HG02798 (cell line): ENCODE measurements around the gene CACNA1C.

Source experiments
- ATAC-seq: cut with Tn5 transposase; IDR thresholded peaks from one replicate; pipeline ENCODE4 v1.9.1; 2021; ENCODE audit warnings: mild to moderate bottlenecking; ENCODE audit not compliant: unreplicated experiment, poor library complexity

The CACNA1C gene

DNA sequence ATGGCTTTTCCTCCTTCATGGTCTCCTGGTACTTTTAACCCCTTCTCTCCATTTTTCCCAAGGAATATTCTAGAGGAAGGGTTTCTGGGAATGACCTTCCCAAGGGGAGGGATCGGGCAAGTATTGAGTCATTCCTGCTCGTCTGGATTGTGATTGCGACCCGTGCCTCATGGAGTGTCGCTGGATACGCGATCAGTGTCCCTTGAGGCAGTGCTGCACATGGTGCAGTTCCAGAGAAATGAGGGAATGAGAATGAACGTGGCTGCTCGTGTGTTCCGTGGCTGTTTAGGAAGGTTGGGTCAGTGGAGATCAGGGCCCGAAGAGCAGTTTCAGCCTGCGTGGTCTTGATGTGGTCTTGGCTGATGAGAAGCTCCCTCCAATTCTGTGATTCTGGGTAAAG is 234.4 kb downstream of the CACNA1C start:
- ATAC-seq: no peak

DNA sequence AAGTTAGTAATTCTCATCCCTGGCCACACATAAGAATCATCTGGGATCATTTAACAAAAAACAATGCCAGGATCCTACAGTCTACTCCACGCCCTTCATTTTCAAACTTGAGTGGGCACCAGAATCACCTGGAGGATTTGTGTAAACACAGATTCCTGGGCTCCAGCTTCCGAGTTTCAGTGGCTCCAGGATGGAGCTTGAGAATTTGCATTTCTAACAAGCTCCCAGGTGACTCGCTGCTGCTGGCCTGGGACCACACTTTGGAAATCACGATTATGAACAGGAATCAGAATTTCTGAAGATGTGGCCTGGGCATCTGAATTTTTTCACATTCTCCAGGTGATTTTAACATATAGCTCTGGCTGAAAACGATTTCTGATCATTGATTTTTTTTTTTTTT is 234.8 kb downstream of the CACNA1C start:
- no peak for ATAC-seq

DNA sequence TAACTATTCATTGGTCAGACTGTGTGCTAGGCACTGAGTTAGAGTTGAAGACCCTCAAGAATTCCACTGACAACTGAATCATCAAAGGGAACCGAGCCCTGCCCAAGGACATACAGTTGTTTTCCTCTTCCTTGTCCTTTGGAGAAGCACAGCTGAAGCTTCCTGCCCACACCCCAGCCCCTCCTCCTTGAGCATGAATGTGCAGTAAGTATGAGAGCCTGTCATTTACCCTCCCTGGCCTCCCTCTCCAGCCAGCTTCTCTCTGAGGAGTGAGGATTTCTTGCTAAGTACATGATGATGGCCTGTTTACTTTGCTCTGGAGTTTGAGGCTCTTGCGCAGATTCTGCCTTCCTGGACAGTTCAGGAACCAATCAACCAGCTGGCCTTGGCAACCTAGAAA is 235.2 kb downstream of the CACNA1C start:
- no peak for ATAC-seq

DNA sequence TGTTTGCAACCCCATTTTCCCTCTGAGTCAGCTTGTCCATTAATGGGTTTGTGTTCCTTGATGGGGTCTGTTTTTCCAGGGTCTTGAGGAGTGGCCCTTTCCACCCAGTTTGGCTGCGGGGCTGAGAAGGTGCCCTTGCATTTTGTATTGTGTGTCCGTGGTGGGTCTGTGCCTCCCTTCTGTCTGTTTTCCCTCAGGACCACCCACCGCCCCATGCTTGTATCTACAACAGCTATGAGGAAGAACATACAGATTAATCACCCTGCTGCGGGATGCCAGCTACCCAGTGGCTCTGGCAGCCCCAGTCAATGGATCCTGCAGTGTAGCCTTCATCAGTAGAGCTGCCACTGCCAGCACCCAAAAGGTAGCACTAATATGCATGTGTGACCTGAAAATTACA is 235.7 kb downstream of the CACNA1C start:
- ATAC-seq: no peak

DNA sequence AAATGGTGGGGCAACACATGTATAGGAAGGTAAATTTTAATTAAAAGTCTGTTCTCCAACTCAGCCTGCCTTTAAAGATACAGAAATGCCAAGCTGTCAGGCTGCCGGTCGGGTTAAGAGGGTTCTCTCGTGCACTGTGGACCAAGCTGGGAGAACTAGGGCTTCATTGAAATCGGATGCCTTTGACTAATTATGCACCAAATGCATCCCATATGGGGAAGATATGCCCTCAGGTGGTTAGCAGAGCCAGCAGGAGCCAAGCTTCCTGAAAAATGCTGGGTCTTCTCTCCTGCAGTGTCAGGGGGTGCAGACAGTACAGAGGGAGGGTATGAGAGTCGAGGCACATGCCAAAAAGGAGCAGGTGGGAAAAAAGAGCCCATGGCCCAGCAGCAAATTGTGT is 236.1 kb downstream of the CACNA1C start:
- no peak for ATAC-seq

DNA sequence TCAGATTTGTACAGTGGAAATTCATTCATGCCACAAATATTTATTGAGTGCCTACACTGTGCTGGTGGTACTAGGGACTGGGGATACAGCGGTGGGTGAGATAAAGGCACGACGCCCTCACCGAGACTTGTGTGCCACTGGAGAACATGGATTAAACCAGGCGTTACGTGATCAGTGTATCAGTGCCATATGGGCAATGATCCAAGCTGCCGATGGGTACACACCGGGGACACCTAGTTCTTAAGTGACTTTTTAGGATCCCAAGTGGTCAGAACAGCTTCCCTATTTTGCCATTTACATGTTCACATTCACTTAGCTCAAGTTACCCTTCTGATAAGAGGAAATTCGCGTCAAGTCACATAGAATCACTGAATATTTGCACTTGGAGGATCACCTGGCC is 236.7 kb downstream of the CACNA1C start:
- no peak for ATAC-seq

DNA sequence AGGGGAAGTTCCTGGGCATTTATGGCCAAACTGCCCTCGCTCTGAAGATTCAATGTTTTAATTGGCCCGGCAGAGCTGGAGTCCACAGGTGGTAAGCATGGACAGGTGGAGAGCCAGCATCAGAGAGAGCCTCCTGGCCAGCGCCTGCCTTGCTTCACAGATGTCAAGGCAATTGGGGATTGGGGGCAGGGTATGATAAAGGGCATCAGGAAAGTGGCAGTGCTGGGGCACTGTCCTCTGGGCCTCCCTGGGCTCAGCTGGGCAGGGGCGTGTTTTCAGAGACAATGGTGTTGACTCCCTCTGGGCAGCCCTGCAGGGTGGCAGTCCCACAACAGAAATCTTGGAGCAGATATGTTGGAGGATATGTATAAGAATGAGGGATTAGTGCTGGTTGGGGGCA is 237.3 kb downstream of the CACNA1C start:
- ATAC-seq: no peak

DNA sequence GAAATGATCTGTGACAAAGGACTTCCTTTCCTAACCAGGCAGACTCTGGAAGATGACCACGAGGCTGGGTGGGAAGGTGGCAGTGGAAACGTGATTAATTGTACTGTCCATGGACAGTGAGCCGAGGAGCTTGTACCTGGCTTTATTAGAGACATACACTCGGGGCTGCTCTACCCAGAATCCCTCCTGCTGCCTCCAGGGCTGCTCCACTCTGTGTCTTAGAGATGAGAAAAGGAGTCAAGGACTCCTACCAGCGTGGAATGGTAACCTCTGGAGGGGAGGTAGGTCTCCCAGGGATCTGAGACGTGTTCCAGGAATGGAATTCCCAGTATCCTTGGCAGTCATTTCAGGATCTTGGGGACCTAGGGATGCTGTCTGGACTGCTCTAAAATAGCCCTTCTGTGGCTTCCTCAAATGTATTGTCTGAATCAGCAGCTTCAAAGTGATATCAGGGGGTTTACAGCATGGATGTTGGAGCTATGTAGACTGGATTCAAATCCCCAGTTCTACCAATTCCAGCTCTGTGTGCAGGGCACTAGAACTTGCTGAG is 237.8 kb downstream of the CACNA1C start:
- no peak for ATAC-seq

DNA sequence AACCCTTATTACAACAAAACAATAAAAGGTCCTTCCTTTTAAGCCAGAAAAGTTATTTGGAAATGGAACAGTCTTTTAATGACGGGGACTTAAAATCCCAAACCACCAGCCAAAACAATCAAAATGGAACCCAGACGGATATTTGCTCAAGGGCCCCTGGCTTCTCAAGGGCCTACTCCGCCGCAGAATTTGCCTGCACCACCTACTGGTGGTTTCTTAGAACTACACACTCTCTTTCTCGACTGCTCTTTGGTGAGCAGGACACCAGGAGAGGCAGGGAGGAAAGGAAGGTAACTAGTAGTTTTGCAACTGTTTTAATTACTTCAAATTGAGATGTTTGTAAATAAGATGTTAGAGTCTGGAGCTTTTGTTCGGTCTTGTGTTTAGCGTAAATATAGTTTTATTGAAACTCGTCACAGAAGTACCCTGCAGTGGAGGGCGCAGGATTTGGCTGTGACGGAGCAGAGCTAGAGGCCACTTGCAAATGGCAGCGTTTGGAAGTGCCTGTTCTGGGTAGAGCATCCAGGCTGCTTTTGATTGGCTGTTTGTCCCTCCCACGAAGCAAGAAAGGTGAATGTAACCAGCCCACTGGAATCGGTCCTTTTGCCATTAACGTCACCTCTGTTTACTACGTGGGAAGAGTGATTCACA is 238.5 kb downstream of the CACNA1C start:
- peak; percentile 61 for ATAC-seq

DNA sequence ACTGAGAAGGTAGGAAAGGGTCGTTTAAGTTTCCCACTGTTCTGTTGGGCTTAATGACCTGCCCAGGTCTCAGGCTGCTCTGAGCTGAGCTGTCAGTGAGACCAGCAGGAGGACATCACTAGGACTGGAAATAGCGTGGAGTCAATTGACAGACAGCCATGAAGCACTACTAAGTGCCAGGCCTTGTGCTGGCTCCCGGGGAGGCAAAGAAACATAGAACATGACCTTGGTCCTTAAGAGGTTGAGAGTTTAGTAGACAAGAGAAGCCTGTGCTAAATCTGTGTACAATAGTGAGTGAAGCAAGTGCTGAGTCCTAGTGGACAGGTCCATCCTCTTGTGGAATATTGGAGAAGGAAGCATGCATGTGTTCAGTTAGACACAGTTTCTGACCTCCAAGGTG is 239.2 kb downstream of the CACNA1C start:
- ATAC-seq: no peak

DNA sequence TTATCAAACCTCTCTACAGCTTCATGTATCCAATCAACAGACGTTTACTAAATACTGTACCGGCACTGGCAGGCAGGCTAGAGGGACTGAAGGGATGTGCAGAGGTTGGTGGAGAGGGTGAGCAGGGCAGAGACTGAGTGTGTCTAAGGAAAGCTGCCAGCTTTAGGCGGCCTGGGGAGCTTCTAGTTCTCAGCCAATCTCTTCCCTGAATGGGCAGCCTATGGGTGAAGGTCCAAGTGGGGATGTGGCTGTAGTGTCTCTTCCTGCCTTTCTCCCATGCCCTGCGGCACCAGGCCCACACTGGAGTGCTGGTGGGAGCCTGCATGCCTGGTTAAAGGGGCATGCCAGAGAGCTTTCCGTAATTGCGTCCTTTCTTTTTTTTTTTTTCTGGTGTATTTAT is 239.8 kb downstream of the CACNA1C start:
- ATAC-seq: no peak

DNA sequence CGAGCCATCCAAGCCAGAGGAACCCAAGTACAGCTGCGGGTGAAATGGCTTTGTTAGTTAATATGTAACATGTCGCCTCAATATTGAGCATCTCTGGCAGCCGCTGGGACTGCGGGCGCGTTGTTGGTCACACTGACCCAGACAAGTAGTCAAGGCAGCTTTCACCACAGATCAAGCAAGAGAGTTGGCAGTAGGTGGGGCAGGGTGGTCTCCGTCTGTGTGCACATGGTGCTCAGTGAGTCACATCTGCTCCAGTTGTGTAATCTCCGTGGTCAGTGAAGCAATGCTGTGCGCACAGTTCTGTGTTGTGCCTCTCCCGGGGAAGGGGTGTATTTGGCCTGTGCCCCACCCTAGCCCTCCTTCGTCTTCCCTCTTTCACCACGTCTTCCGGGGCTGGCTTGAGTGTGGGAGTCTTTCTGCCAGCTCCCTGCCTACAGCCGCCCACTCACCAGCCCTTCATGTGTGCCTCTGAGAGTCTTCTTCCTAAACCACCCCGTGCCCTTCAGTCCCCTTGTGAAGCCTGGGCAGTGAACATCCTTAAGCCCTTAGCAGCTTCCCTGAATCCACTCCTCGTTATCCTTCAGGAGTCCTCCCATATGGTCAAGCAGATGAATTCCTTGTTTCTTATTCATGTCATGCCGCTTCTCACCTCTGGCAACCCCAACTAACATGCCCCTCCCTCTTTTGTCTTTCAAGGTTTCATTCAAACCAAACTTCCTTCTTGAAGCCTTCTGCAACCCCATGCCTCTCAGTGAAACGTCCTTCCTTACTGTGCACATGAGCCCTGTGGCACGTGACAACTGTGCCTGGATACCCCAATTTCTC is 242.1 kb downstream of the CACNA1C start:
- ATAC-seq: no peak

DNA sequence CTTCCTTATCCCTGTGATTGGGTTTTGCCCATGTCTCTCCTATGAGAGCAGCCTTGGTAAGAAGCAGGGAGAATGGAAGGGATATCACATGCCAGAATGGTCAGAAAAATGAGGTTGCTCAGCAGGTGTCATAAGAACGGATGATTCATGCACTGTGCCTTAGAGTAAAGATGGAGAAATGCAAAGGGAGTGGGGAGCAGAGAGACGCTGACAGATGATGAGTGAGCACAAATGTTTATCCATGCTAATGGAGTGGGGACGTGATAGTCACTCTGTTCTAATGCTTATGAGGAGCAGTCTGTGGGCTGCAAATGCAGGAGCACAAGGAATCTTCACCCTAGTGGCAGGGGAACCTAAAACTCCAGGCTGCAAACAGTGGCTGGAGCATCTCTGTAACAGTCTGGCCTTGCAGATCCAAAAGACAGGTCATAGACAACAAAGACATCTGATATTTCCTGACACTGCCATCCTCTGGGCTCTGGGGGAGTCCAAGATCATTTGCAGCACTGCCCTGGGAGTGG is 243.2 kb downstream of the CACNA1C start:
- no peak for ATAC-seq

DNA sequence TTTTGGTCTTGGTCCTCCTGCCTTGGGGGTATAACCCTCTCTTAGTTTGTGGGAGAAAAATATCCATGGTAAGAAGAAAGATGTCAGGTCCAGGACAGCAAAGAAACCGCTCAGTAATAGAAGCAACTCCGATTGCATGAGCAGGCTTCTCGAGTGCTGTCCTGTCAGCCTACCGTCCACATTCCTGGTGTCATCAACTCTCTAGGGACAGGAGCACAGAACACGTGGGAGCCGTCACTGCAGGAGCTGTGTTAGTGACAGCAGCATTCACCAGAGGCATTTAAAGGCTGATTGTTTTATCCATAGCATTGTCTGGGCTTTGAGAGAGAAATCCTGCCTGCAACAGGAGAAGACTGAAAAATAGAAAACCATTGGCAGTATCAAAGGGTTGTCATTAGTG is 244.2 kb downstream of the CACNA1C start:
- no peak for ATAC-seq

DNA sequence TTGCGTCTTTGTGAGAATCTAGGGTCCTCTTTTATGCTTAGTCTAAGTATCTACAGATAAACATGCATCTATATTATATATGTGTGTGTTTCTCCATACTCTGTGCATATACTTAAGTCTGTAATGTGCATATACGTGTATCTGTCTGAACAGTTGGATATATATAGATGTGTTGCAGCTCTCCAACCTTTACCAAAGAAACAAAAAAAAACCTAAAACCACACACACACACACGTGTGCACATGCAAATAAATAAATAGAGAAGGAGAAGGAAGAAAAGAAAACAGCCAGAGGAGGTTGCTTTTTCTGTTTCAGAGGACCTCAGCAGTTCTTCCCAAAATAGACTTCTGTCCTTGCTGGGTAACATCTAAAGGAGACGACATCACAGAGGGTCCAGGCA is 244.9 kb downstream of the CACNA1C start:
- ATAC-seq: peak; percentile 54

DNA sequence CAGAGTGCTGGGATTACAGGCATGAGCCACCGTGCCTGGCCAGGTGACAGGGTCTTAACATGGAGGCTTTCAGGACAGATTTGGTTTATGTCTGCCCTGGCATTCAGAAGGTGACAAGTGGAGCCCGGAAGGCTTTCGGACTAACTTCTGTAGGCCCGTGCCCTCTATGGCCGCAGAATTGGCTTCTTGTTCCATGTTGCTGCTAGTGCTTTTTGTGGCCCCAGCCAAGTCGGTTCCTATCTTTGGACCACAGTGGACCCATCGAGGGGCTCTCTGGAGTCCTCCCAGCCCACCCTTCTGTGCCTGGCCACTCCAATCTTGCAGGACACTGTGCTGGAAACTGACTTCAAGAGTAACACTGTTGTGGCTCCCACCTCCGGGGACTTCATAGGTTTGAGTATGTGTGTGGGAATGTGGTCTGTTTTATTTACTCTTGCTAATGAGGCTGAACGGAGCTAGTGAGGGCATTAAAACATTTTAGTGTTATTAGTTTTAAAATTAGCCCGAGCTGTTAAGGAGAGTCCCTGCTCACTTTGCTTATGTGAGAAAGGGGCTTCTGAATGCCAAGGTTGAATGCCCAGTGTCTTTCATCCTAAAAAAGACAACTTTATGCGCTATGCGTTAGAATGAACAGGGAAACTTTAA is 245.9 kb downstream of the CACNA1C start:
- no peak for ATAC-seq

DNA sequence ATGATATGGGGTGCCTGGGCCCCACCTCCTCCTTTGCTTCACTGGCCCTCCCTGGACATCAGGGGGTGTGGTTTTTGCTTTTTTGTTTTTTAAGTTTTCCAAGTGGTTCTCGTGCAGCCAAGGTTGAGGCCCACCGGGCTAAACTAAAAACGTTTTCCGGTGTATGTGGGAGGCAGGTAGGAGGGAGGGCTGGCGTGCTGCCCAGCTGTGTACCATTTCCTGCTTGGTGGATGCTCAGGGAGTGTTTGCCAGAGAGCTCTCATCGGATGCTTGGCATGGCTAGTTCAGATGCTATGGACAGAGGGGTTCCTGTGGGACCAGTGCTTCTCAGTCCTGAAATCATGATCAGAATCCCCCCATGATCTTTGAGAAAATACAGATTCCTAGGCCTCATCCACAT is 246.4 kb downstream of the CACNA1C start:
- no peak for ATAC-seq

DNA sequence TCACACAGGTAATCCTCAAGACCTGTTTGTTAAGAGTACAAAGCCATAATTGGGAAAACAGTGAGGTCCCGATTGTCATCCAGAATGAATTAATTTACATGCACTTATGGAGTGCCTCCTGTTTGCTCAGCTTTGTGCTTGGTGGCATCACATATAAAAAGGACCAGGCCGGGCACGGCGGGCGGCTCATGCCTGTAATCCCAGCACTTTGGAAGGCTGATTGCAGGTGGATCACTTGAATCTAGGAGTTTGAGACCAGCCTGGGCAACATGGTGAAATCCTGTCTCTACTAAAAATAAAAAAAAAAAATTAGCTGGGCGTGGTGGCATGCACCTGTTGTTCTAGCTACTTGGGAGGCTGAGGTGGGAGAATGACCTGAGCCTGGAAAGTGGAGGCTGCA is 247.4 kb downstream of the CACNA1C start:
- no peak for ATAC-seq

DNA sequence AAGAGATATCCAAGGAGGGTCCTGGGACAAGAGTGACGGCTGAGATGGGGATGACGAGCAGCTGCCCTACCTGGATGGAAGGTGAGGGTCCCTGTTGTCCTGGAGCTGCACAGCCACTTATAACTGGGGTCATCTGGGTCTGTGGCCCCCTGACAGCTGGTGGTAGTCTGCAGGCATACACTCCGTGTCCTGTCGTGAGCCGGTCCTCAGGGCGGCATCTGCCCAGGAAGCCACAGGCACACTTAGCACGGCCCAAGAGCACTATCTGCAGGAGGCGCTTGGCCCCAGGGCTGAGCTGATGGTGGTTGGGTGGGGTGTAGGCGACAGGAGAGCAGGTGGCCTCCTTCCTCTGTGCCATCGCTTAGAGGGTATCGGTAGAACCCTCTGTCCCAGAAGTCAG is 248.1 kb downstream of the CACNA1C start:
- ATAC-seq: no peak

DNA sequence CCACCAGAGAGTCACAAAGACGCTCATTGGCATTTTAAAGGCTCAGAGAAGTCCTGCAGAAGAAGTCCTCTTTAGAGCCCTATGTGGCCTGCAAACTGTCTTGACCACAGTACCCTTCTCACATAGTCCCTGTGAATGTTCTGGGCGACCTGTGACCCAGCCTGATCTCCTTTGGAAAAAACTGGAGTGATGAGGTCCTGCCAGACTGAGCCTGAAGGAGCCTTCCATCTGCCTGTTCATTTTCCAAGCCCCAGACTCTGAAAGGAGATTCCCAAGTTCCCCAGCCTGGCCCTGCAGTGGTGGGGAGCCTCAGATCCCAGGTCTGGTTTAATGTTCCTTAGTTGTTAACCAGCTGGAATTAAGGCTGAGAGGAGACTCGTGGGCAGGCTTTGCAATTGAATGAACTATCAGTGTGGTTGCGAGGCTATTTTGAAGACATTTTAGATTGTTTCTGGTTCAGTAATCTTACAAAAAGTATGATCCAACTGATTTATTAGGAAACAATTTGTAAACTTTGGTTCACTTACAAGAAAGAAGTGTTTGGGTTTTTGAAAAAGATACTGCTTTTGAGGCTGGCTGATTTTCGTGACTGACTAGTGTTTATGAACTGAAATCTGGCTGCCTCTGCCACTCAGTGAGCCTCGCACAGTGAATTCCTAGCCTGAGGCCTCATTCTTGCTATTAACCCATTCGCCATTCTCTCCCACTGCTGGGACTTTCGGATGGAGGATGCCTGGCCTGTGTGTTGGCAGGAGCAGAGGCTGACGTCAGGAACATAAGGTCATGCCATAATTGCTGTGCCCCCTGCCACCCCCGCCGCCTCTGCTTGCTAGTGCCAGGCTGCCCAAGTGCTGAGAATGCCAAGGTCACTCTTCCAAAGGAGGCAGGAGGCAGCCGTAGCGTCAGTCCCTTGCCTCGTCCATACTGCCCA is 249.0 kb downstream of the CACNA1C start:
- ATAC-seq: no peak
